ENCODE measurements around the gene GASK1A. TPM values are rescaled to one million over a fixed set of nuclear protein-coding genes. Genes with fewer than 3 reads are reported as not detected.

The GASK1A gene
- total RNA-seq, 1 experiment from 2014 or later = 5.4 TPM

GRCh38 chr3:43041517-43041916 lies 62.4 kb downstream of the GASK1A start:
- Histone ChIP-seq H3K14ac (ENCODE audit: insufficient read depth, low read length) (no peak overlapping the region), H2BK15ac (ENCODE audit: low read depth, low read length) (no peak overlapping the region), H2BK12ac (ENCODE audit: insufficient read length, low read depth, low read length) (no peak overlapping the region), H2BK5ac (ENCODE audit: insufficient read length, low read length) (no peak overlapping the region), H3K27ac (ENCODE audit: insufficient read length, low read depth, low read length) (no peak overlapping the region), H3K23me2 (ENCODE audit: insufficient read length, low read depth, low read length, poor library complexity, severe bottlenecking) (no peaks in the 10 kb centered on the region), H3K56ac (ENCODE audit: insufficient read length, low read depth, low read length) (no peak overlapping the region), H4K8ac (replicated peaks; ENCODE audit: insufficient read length, low read depth, low read length) (no peak overlapping the region), H2BK20ac (ENCODE audit: low read depth, low read length, poor library complexity, severe bottlenecking) (no peak overlapping the region), H2AK5ac (ENCODE audit: insufficient read length, low read length) (no peak overlapping the region), H4K5ac (ENCODE audit: insufficient read length, low read depth, low read length) (no peak overlapping the region), H2BK120ac (ENCODE audit: low read depth, low read length, poor library complexity, severe bottlenecking) (no peak overlapping the region), H3T11ph (ENCODE audit: low read length) (no peak overlapping the region), H3K27me3 (ENCODE audit: insufficient read depth, low read length) (no peaks in the 10 kb centered on the region), H3K18ac (ENCODE audit: insufficient read length, low read depth, low read length) (no peak overlapping the region), H2AFZ (ENCODE audit: low read length) (no peak overlapping the region), H3K9me3 (ENCODE audit: control insufficient read depth, low read depth, low read length) (peaks cover 24% of the 10 kb centered on the region), H3K79me2 (ENCODE audit: insufficient read depth, low read length) (no peaks in the 10 kb centered on the region), H3K23ac (ENCODE audit: insufficient read length, low read depth, low read length) (no peak overlapping the region), H3K4me2 (ENCODE audit: insufficient read depth, insufficient read length, low read length) (no peak overlapping the region), H4K20me1 (ENCODE audit: control insufficient read depth, insufficient read depth, insufficient read length) (no peaks in the 10 kb centered on the region), H4K91ac (ENCODE audit: insufficient read length, low read depth, low read length) (no peak overlapping the region), H3K9ac (ENCODE audit: extremely low read depth, insufficient read length, low read length) (no peak overlapping the region), H3K4me1 (ENCODE audit: insufficient read depth, low read length) (no peaks in the 10 kb centered on the region), H3K4ac (ENCODE audit: low read depth, low read length) (no peak overlapping the region), H3K79me1 (ENCODE audit: insufficient read depth, low read depth, low read length, poor library complexity, severe bottlenecking) (no peaks in the 10 kb centered on the region)
- peaks cover 24 to 33% (median 25%) of the 10 kb centered on the region in 3 experiments for H3K36me3 Mint-ChIP-seq (ENCODE audit: insufficient read depth in 1 of 3, low read depth in 3 of 3)
- H3K9me3 Mint-ChIP-seq = peaks cover 41 to 42% of the 10 kb centered on the region in 2 experiments
- TF ChIP-seq, protein P1, sequence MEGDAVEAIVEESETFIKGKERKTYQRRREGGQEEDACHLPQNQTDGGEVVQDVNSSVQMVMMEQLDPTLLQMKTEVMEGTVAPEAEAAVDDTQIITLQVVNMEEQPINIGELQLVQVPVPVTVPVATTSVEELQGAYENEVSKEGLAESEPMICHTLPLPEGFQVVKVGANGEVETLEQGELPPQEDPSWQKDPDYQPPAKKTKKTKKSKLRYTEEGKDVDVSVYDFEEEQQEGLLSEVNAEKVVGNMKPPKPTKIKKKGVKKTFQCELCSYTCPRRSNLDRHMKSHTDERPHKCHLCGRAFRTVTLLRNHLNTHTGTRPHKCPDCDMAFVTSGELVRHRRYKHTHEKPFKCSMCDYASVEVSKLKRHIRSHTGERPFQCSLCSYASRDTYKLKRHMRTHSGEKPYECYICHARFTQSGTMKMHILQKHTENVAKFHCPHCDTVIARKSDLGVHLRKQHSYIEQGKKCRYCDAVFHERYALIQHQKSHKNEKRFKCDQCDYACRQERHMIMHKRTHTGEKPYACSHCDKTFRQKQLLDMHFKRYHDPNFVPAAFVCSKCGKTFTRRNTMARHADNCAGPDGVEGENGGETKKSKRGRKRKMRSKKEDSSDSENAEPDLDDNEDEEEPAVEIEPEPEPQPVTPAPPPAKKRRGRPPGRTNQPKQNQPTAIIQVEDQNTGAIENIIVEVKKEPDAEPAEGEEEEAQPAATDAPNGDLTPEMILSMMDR (conservative IDR thresholded peaks at IDR 0.05) = no peak
- no peak overlapping the region for H3K4me3 Mint-ChIP-seq
- no CpG with 5 or more reads among the region's 2 CpGs for WGBS (ENCODE audit: extremely low coverage, insufficient read length, low lambda C conversion rate)
- no peak for DNase-seq
- no peak overlapping the region for H3K27ac Mint-ChIP-seq
- no peaks in the 10 kb centered on the region for H3K4me1 Mint-ChIP-seq
- peaks cover 5% of the 10 kb centered on the region for H3K27me3 Mint-ChIP-seq (ENCODE audit: low read depth)

Data from H9 (cell line).